Upper lobe of right lung (tissue), 1 donor: ENCODE measurements around the gene C2CD4C. TPM values are rescaled to one million over a fixed set of nuclear protein-coding genes. Genes with fewer than 3 reads are reported as not detected.
A peak's percentile ranks its signal among the peaks of the same experiment; 100 is the strongest.

Experiments
- ATAC-seq: fragments of 200-7000 bp; cut with Tn5 transposase; one replicate; pipeline ENCODE4 v1.9.1; 2020; ENCODE audit warnings: mild to moderate bottlenecking, moderate library complexity
- DNase-seq: peaks from one replicate; pipeline ENCODE4 v3.0.0-alpha.2; 2020
- H3K27ac ChIP-seq: fragments of 200-600 bp; one replicate; pipeline ENCODE4 v1.8.0; 2022
- H3K27me3 ChIP-seq: fragments of 200-600 bp; one replicate; pipeline ENCODE4 v1.8.0; 2022; ENCODE audit warnings: mild to moderate bottlenecking
- H3K36me3 ChIP-seq: fragments of 200-600 bp; one replicate; pipeline ENCODE4 v1.8.0; 2022
- H3K4me1 ChIP-seq: fragments of 200-600 bp; one replicate; pipeline ENCODE4 v1.8.0; 2022
- H3K4me3 ChIP-seq: fragments of 200-600 bp; one replicate; pipeline ENCODE4 v1.8.0; 2022; ENCODE audit warnings: mild to moderate bottlenecking
- H3K9me3 ChIP-seq: fragments of 200-600 bp; one replicate; pipeline ENCODE4 v1.8.0; 2022
- intact Hi-C: fragments of 100-400 bp; cut with DNase I; formaldehyde crosslinking; loops from one replicate; pipeline ENCODE4 v1.11.0; 2022
- total RNA-seq: library from RNA; stranded (reverse); fragmentation: NEBNext Ultra II Directional; extraction: Animal tissue kit (Norgen Biotek cat#: 25700); gene quantifications from one replicate; pipeline ENCODE4 v1.2.1, GENCODE V29; 2021
- TF ChIP-seq, protein P1 (sequence below): fragments of 200-600 bp; IDR thresholded peaks from one replicate; pipeline ENCODE4 v1.8.0; 2022; ENCODE audit warnings: antibody characterized with exemption
- donor health status: DM: no; HTN: yes; CAD: no; lungs with severe emphysema.

The C2CD4C gene
- total RNA-seq, 1 donor from 2014 or later: 2.6 TPM

- ATAC-seq (peak; percentile 12), DNase-seq (peak; percentile 53)
- peaks cover 7% of the 10 kb centered on the region for H3K27me3 ChIP-seq
- intact Hi-C loops: no loop called here
- no peaks in the 10 kb centered on the region for H3K36me3 ChIP-seq
- H3K9me3 ChIP-seq: no peaks in the 10 kb centered on the region
- no peaks in the 10 kb centered on the region for H3K4me1 ChIP-seq
- H3K4me3 ChIP-seq: no peak overlapping the region
- no peak overlapping the region for H3K27ac ChIP-seq
- TF ChIP-seq, protein P1, sequence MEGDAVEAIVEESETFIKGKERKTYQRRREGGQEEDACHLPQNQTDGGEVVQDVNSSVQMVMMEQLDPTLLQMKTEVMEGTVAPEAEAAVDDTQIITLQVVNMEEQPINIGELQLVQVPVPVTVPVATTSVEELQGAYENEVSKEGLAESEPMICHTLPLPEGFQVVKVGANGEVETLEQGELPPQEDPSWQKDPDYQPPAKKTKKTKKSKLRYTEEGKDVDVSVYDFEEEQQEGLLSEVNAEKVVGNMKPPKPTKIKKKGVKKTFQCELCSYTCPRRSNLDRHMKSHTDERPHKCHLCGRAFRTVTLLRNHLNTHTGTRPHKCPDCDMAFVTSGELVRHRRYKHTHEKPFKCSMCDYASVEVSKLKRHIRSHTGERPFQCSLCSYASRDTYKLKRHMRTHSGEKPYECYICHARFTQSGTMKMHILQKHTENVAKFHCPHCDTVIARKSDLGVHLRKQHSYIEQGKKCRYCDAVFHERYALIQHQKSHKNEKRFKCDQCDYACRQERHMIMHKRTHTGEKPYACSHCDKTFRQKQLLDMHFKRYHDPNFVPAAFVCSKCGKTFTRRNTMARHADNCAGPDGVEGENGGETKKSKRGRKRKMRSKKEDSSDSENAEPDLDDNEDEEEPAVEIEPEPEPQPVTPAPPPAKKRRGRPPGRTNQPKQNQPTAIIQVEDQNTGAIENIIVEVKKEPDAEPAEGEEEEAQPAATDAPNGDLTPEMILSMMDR: no peak
Observed at GRCh38 chr19:377801-378581, 31.0 kb downstream of the C2CD4C start.

DNA sequence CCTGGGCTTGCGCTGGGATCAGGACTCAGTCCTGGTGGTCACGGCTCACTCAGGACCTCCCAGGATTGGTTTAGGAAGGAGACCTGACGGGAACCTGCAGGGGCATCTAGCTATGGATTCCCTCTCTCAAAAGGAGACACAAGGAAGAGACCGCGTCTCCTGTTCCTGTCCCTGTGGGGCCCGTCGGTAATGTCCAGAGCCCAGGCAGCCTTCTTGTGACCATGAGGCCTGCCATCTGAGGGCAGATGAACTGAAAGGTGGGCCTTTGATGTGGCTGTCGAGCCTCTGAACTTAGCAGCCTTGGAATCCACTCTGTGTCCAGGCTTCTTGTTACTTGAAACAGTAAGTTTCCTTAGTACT is 32.9 kb downstream of the C2CD4C start:
- ATAC-seq: no peak
- no peaks in the 10 kb centered on the region for H3K36me3 ChIP-seq
- H3K9me3 ChIP-seq: no peaks in the 10 kb centered on the region
- no peaks in the 10 kb centered on the region for H3K4me1 ChIP-seq
- no peak overlapping the region for H3K27ac ChIP-seq
- H3K27me3 ChIP-seq: peaks cover 5% of the 10 kb centered on the region
- intact Hi-C loops: no loop called here
- TF ChIP-seq, protein P1: no peak
- DNase-seq: no peak
- H3K4me3 ChIP-seq: no peak overlapping the region

DNA sequence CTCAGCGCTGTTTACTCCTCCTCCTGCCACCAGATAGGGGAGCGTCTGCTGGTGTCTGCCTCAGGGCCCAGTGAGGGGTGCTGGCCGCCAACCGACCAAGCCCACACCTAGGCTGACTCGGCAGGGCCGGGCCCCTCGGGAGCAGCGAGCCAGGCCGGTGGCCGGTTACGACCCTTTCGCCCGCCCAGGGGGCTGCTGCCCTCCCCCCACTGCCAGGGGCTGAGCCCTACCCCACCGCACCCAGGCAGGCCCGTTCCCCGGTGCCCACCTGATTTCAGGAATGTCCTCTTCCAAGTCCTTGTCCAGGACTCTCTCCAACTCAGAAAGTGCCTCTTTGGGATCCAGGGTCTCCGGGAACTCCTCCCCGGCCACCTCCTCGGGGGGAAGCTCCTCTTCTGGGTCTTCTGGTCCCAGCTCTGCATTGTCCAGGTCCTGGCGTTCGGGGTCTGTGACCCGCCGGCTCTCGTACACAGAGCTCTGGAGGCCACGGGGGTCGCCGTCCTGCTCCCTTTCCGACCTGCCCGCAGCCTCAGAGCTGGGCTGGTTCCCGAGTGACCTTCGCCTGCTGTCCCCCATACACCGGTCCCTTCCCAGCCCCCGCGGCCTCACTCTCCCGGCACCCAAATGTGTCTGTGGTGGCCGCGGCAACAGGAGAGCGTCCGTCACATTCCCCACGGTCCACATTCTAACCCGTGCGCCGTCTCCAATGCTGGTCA is 33.4 kb downstream of the C2CD4C start:
- ATAC-seq (no peak), DNase-seq (no peak)
- intact Hi-C loops: no loop called here
- Histone ChIP-seq H3K9me3 (no peaks in the 10 kb centered on the region), H3K27me3 (peaks cover 5% of the 10 kb centered on the region), H3K36me3 (no peaks in the 10 kb centered on the region), H3K4me3 (no peak overlapping the region), H3K4me1 (no peaks in the 10 kb centered on the region), H3K27ac (no peak overlapping the region)
- TF ChIP-seq, protein P1: no peak

- DNase-seq (no peak), ATAC-seq (no peak)
- no peaks in the 10 kb centered on the region for H3K9me3 ChIP-seq
- H3K4me3 ChIP-seq: no peak overlapping the region
- no peaks in the 10 kb centered on the region for H3K4me1 ChIP-seq
- H3K36me3 ChIP-seq: no peaks in the 10 kb centered on the region
- intact Hi-C loops: no loop called here
- TF ChIP-seq, protein P1: no peak
- no peak overlapping the region for H3K27ac ChIP-seq
- peaks cover 5% of the 10 kb centered on the region for H3K27me3 ChIP-seq
Observed at GRCh38 chr19:374886-375235, 34.1 kb downstream of the C2CD4C start.

DNA sequence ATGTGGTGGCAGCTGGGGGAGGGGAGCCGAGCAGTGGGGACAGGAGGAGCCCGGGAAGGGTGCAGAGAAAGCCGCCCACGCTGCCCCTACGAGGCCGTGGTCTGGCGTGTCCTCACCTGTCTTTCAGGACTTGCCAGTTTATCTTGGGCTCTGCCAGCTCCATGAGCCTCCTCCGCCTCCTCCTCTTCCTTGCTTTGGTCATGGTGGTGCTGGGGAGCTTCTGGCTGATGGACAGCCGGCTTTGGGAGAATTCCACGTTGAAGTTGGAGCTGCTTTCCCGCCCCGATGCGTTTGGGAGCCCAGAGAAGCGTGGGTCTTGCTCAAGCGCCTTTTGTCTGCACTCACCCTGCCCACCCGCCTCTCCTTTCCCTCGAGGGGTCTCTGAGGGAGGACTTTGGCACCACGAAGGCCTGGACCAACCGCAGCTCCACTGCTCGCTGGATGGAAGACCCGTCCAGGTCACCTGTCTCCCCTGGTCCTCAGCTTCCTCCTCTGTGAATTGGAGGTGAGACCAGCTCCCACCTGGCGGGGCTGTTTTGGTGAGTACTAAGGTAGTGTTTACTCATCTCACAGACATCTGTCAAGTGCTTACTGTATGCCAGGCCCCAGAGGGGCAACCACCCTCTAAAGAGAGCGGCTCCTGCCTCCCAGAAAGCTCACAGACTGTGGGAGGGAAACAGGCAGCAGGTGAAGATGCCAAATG is 34.6 kb downstream of the C2CD4C start:
- H3K27me3 ChIP-seq: peaks cover 5% of the 10 kb centered on the region
- H3K27ac ChIP-seq: no peak overlapping the region
- intact Hi-C loops: no loop called here
- no peaks in the 10 kb centered on the region for H3K36me3 ChIP-seq
- H3K4me1 ChIP-seq: no peaks in the 10 kb centered on the region
- no peaks in the 10 kb centered on the region for H3K9me3 ChIP-seq
- no peak overlapping the region for H3K4me3 ChIP-seq
- TF ChIP-seq, protein P1: no peak
- DNase-seq (no peak), ATAC-seq (no peak)
